Activated CD4-positive, alpha-beta T cell treated with anti-CD3 and anti-CD28 coated beads for 36 hours (primary cell): Measurements from ENCODE around the gene NKD1. TPM values are rescaled to one million over a fixed set of nuclear protein-coding genes. Genes with fewer than 3 reads are reported as not detected.

ENCODE experiments used
- ATAC-seq: fragments of 200-7000 bp; cut with Tn5 transposase; one replicate; pipeline ENCODE4 v1.10.0; 2021; ENCODE audit warnings: mild to moderate bottlenecking, moderate library complexity
- CTCF ChIA-PET: fragments of 350-600 bp; sonication (Branson Sonifier 250); formaldehyde crosslinking; loops from one replicate; lab custom pipeline; 2021; ENCODE audit warnings: antibody characterized with exemption; lab: Charles Lee
- POLR2A ChIA-PET: fragments of 350-600 bp; sonication (Branson Sonifier 250); formaldehyde crosslinking; loops from one replicate; lab custom pipeline; 2021; ENCODE audit warnings: antibody characterized with exemption, inconsistent platforms; lab: Charles Lee
- DNase-seq: peaks from one replicate; pipeline ENCODE4 v3.0.0-alpha.2; 2020
- H3K27ac Mint-ChIP-seq: one replicate; pipeline ENCODE4 v1.8.0; 2021; ENCODE audit warnings: mixed read lengths
- H3K27me3 Mint-ChIP-seq: one replicate; pipeline ENCODE4 v1.8.0; 2021; ENCODE audit warnings: mixed read lengths
- H3K36me3 Mint-ChIP-seq: one replicate; pipeline ENCODE4 v1.8.0; 2021; ENCODE audit warnings: low read depth, mixed read lengths
- H3K4me1 Mint-ChIP-seq: one replicate; pipeline ENCODE4 v1.8.0; 2021; ENCODE audit warnings: mixed read lengths
- H3K4me3 Mint-ChIP-seq: one replicate; pipeline ENCODE4 v1.8.0; 2021; ENCODE audit warnings: mild to moderate bottlenecking, moderate library complexity, mixed read lengths
- H3K9me3 Mint-ChIP-seq: one replicate; pipeline ENCODE4 v1.8.0; 2021; ENCODE audit warnings: low read depth, mixed read lengths
- intact Hi-C, 2 experiments: fragments of 100-400 bp; cut with DNase I in 1 of 2; cut with micrococcal nuclease in 1 of 2; formaldehyde crosslinking; loops; one replicate each; pipeline versions ENCODE4 v1.14.2 to v1.15.1; 2022 to 2024; cut with DNase I, micrococcal nuclease
- total RNA-seq, 2 experiments: library from RNA; stranded (reverse); gene quantifications; one replicate each; pipeline ENCODE4 v1.2.3, GENCODE V29; 2021

The NKD1 gene
- total RNA-seq, 2 experiments from 2014 or later, result 1.8 to 3.1 TPM

GRCh38 chr16:50596762-50597450 lies 48.7 kb downstream of the NKD1 start:
- DNase-seq (no peak), ATAC-seq (no peak)
- peaks cover 32% of the 10 kb centered on the region for H3K4me1 Mint-ChIP-seq
- intact Hi-C loops, result no loop called here
- CTCF ChIA-PET, result no interaction called here
- no peak overlapping the region for H3K4me3 Mint-ChIP-seq
- H3K27me3 Mint-ChIP-seq, result no peaks in the 10 kb centered on the region
- no peaks in the 10 kb centered on the region for H3K36me3 Mint-ChIP-seq
- no peak overlapping the region for H3K27ac Mint-ChIP-seq
- POLR2A ChIA-PET, result no interaction called here
- H3K9me3 Mint-ChIP-seq, result no peaks in the 10 kb centered on the region

- ATAC-seq (no peak), DNase-seq (no peak)
- no peak overlapping the region for H3K27ac Mint-ChIP-seq
- ChIA-PET POLR2A (no interaction called here), CTCF (interaction anchor here (0.7 kb wide), 1 partner anchor 13 kb away, joined by 3 read pairs; no protein-coding TSS in a partner anchor)
- H3K36me3 Mint-ChIP-seq, result no peaks in the 10 kb centered on the region
- intact Hi-C loops, result no loop called here
- H3K4me3 Mint-ChIP-seq, result no peak overlapping the region
- H3K9me3 Mint-ChIP-seq, result no peaks in the 10 kb centered on the region
- H3K4me1 Mint-ChIP-seq, result peaks cover 35% of the 10 kb centered on the region
- no peaks in the 10 kb centered on the region for H3K27me3 Mint-ChIP-seq
These were observed 49.5 kb downstream of the NKD1 start for GRCh38 chr16:50597563-50598255.

GRCh38 chr16:50598256-50598894 lies 50.2 kb downstream of the NKD1 start:
- ATAC-seq (no peak), DNase-seq (no peak)
- no peaks in the 10 kb centered on the region for H3K9me3 Mint-ChIP-seq
- ChIA-PET CTCF (interaction anchor here (0.7 kb wide), 1 partner anchor 12 kb away, joined by 3 read pairs; no protein-coding TSS in a partner anchor), POLR2A (no interaction called here)
- no peak overlapping the region for H3K4me3 Mint-ChIP-seq
- H3K36me3 Mint-ChIP-seq, result no peaks in the 10 kb centered on the region
- no peaks in the 10 kb centered on the region for H3K27me3 Mint-ChIP-seq
- H3K27ac Mint-ChIP-seq, result no peak overlapping the region
- intact Hi-C loops, result no loop called here
- H3K4me1 Mint-ChIP-seq, result peaks cover 42% of the 10 kb centered on the region

GRCh38 chr16:50598936-50599361 lies 50.8 kb downstream of the NKD1 start:
- H3K4me3 Mint-ChIP-seq, result no peak overlapping the region
- H3K9me3 Mint-ChIP-seq, result no peaks in the 10 kb centered on the region
- H3K36me3 Mint-ChIP-seq, result no peaks in the 10 kb centered on the region
- POLR2A ChIA-PET, result interaction anchor here (0.6 kb wide), 1 partner anchor 215 kb away, joined by 4 read pairs; no protein-coding TSS in a partner anchor
- DNase-seq (no peak), ATAC-seq (no peak)
- CTCF ChIA-PET, result no interaction called here
- H3K4me1 Mint-ChIP-seq, result peaks cover 46% of the 10 kb centered on the region
- no peaks in the 10 kb centered on the region for H3K27me3 Mint-ChIP-seq
- intact Hi-C loops, result no loop called here
- no peak overlapping the region for H3K27ac Mint-ChIP-seq

- ATAC-seq (peak; percentile 47), DNase-seq (no peak)
- intact Hi-C loops, result no loop called here
- ChIA-PET CTCF (no interaction called here), POLR2A (interaction anchor here (0.6 kb wide), 1 partner anchor 214 kb away, joined by 4 read pairs; no protein-coding TSS in a partner anchor)
- Mint-ChIP-seq H3K36me3 (no peaks in the 10 kb centered on the region), H3K9me3 (no peaks in the 10 kb centered on the region), H3K4me3 (no peak overlapping the region), H3K27ac (no peak overlapping the region), H3K27me3 (no peaks in the 10 kb centered on the region), H3K4me1 (peaks cover 46% of the 10 kb centered on the region)
These were observed 51.3 kb downstream of the NKD1 start for GRCh38 chr16:50599494-50599893.

- Mint-ChIP-seq H3K4me1 (peaks cover 46% of the 10 kb centered on the region), H3K27ac (no peak overlapping the region)
- CTCF ChIA-PET, result interaction anchor here (1.0 kb wide), 1 partner anchor 49 kb away, joined by 3 read pairs; no protein-coding TSS in a partner anchor
These were observed 52.5 kb downstream of the NKD1 start for GRCh38 chr16:50600582-50601283.

GRCh38 chr16:50601341-50601740 lies 53.1 kb downstream of the NKD1 start:
- DNase-seq, result no peak
- no peak for ATAC-seq
- H3K4me3 Mint-ChIP-seq, result no peak overlapping the region
- intact Hi-C loops, result no loop called here
- H3K27me3 Mint-ChIP-seq, result no peaks in the 10 kb centered on the region
- ChIA-PET CTCF (interaction anchor here (1.0 kb wide), 1 partner anchor 48 kb away, joined by 3 read pairs; no protein-coding TSS in a partner anchor), POLR2A (no interaction called here)
- no peaks in the 10 kb centered on the region for H3K36me3 Mint-ChIP-seq
- H3K4me1 Mint-ChIP-seq, result peaks cover 46% of the 10 kb centered on the region
- no peak overlapping the region for H3K27ac Mint-ChIP-seq
- no peaks in the 10 kb centered on the region for H3K9me3 Mint-ChIP-seq

More at GRCh38 chr16:50600582-50601283, 52.5 kb downstream of the NKD1 start:
- ATAC-seq, result no peak
- no peaks in the 10 kb centered on the region for H3K27me3 Mint-ChIP-seq
- POLR2A ChIA-PET, result no interaction called here
- DNase-seq, result no peak
- intact Hi-C loops, result no loop called here
- no peaks in the 10 kb centered on the region for H3K9me3 Mint-ChIP-seq
- no peaks in the 10 kb centered on the region for H3K36me3 Mint-ChIP-seq
- H3K4me3 Mint-ChIP-seq, result no peak overlapping the region

- Mint-ChIP-seq H3K27me3 (no peaks in the 10 kb centered on the region), H3K4me3 (peak overlapping the region; percentile 35), H3K9me3 (no peaks in the 10 kb centered on the region), H3K36me3 (no peaks in the 10 kb centered on the region), H3K4me1 (peaks cover 44% of the 10 kb centered on the region), H3K27ac (peak overlapping the region; percentile 69)
- DNase-seq, result no peak
- POLR2A ChIA-PET, result interaction anchor here (0.6 kb wide), 1 partner anchor 238 kb away, joined by 3 read pairs; no protein-coding TSS in a partner anchor
- intact Hi-C loops, result loop anchor here in 1 of 2 experiments (1.0 kb wide), 1 partner anchor 14 kb away; no protein-coding TSS in a partner anchor
- ATAC-seq, result no peak
- CTCF ChIA-PET, result interaction anchor here (0.6 to 1.0 kb wide), 2 partner anchors 48 to 158 kb away, joined by 3 to 4 read pairs; no protein-coding TSS in a partner anchor
These were observed 53.9 kb downstream of the NKD1 start for GRCh38 chr16:50602126-50602525.

- Mint-ChIP-seq H3K4me1 (peaks cover 44% of the 10 kb centered on the region), H3K27ac (peak overlapping the region; percentile 69), H3K4me3 (peak overlapping the region; percentile 35), H3K36me3 (no peaks in the 10 kb centered on the region), H3K9me3 (no peaks in the 10 kb centered on the region), H3K27me3 (no peaks in the 10 kb centered on the region)
- ChIA-PET POLR2A (interaction anchor here (0.6 kb wide), 1 partner anchor 239 kb away, joined by 3 read pairs; no protein-coding TSS in a partner anchor), CTCF (interaction anchor here (0.6 to 1.0 kb wide), 2 partner anchors 13 to 158 kb away, joined by 3 to 4 read pairs; no protein-coding TSS in a partner anchor)
- peak; percentile 57 for ATAC-seq
- intact Hi-C loops, result loop anchor here in 1 of 2 experiments (1.0 kb wide), 1 partner anchor 14 kb away; no protein-coding TSS in a partner anchor
- DNase-seq, result peak; percentile 43
These were observed 54.5 kb downstream of the NKD1 start for GRCh38 chr16:50602531-50603205.
